Activated T-cell treated with anti-CD3 and anti-CD28 coated beads for 48 hours (primary cell): ENCODE data around the gene ENTHD1.

Experiments used
- DNase-seq: peaks from one replicate; pipeline ENCODE4 v3.0.0-alpha.2; 2020; ENCODE audit warnings: low read depth

The ENTHD1 gene, protein sequence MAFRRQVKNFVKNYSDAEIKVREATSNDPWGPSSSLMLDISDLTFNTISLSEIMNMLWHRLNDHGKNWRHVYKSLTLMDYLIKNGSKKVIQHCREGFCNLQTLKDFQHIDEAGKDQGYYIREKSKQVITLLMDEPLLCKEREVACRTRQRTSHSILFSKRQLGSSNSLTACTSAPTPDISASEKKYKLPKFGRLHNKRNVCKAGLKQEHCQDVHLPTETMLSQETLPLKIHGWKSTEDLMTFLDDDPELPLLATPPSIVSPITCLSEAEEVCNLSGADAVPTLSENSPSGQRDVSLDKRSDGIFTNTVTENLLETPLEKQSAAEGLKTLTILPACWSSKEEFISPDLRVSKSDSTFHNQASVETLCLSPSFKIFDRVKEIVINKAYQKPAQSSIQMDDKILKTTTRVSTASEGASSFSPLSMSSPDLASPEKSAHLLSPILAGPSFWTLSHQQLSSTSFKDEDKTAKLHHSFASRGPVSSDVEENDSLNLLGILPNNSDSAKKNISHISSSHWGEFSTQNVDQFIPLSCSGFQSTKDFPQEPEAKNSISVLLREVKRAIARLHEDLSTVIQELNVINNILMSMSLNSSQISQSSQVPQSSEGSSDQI

DNA sequence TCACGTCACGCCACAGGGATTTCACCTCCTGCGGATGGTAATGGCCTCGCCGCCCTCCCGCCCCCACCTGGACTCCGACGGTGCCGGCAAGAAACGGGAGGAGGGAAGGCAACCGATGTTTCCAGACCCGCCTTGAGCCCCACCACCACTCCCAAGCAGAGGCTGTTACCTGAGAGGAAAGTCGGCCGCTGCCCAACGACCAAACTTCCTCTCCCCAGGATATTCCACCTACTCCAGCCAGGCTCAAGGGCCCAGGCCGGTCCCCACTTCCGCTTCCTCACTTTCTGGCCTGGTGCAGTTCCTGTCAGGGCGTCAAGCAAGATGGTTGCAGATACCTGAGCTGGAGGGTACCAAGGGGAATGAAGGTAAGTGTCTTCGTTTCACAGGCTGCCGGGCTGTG is at the start of gene ENTHD1:
Gene ENTHD1, minus strand, starts transcription at position 235 of the 400 bp plus-strand sequence. CDS start 6,012 bp downstream, outside the sequence.
- DNase-seq: no peak

DNA sequence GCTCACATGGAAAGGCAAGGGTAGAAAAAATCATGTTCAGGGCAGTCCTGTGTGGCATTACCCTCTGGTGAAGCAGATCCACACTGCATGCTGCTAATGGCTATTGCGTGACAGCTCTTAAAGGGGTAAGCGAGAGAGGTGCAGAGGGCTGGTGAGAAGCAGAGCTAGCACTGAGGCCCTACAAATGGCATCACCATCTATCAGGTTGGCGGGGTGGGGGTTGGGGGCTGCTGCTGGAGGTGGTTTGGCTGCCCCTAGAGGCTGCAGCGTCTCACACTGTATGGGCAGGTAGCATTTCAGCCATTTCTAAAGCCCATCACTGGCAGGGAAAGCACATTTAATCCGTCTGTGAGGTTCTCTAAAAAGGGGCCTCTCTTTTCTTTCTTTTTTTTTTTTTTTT is 49.8 kb upstream of the ENTHD1 start:
- no peak for DNase-seq

DNA sequence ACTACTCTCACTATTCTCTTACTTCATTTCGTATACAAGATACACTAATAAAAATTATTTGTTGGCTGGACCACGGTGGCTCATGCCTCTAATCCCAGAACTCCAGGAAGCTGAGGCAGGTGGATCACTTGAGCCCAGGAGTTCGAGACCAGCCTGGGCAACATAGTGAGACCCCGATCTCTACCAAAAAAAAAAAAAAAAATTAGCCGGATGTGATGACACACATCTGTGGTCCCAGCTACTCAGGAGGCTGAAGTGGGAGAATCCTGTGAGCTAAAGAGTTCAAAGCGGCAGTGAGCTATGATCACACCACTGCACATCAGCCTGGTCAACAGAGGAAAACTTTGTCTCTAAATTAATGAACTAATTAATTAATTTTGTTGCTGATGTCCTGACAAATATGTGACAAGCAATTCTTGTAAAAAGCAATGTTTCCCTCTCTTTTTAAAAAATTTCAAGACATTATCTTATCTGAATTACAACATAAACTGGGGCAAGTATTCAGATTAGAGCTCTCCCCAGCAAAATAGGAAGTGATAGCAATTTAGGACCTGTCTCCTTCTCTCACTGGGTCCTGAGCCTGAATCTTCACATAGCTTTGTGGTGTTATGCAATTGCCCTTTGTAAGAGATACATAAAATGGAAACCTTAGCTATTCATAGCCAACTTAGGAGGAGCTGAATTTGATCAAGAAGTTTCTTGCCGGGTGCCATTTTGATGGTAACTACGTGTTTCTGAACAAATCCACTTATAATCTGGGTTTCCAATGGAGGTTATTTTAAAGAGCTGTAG is 49.1 kb upstream of the ENTHD1 start:
- DNase-seq: no peak

DNA sequence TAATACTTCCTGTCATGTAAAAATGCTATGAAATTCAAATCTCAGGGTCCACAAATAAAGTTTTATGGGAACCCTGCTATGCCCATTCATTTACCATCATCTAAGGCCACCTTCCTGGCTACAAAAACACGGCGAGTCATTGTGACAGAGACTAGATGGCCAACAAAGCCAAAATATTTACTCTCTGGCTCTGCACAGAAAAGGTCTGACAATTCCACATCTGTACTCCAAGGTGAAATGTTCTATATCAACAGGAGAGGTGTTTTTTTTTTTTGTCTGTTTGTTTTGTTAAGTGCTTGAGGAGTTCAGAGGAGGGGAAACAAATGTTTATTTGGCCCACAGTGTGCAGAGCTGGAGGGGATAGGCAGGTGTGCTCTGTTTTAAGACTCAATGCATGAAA is 48.0 kb upstream of the ENTHD1 start:
- DNase-seq: no peak

DNA sequence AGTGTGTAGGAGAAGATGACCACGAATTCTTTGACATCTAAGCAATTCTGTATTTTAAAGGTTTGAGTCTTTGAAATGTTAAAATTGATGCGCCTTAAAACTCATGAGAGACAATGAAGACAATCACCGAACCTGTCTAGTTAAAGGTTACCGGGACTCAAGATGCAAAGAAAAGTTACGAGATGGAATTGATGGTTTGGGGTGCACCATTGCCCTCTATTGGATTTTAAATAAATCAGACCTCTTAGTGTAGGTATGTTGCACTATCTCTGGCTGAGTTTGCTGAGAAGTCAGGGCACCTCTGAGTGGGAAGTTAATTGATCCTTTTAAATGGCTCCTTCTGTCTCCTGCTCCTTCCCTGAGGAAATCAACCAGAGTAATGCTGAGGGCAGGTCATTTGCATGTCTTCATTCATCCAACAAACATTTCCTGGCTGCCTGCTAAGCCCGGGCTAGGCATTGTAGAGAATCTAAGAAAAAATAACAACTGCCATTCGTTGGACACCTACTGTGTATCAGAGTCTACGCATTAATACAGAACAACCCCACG is 47.3 kb upstream of the ENTHD1 start:
- DNase-seq: no peak

DNA sequence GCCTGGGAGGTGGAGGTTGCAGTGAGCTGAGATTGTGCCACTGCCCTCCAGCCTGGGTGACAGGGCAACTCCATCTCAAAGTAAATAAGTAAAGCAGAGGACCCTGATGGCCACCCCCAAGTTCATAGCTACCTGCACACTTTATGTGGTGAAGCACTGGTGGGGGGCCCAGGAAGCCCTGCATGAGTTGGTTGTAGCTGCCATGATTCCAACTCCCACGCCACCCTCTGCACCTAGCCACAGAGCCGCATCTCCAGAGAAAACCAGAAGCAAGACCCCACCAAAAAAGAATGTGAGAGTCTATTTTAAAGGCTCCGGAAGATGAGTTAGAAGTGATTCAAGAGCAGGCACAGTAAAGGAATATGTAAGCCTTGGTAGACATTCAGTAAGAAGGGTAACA is 46.3 kb upstream of the ENTHD1 start:
- DNase-seq: no peak

DNA sequence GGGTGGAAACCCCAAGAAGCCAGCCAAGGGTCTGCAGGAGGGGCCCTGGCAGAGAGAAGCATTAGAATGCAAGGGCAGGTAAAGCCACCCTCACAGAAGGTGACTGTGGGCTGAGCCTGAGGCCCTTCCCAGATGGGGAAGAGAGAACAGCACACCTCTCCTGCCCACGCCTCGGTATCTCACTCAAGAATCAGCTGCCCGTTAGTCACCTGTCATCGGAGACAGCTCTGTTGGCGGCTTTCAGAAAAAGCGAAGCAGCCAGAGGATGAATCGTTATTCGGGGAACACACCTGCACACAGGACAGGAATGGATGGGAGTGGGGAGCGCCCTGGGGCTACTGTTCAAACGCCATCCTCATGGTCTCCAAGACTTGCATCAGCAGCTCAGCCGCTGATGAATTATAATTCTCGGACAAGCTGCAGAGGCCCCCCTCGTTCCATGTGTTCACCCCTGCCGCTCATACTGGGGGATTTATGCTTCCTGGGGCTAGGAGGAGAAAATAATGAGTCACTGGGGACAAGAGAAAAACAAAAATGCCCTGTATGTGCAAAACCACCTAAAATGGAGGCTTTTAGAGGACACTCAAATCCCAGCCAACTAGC is 45.0 kb upstream of the ENTHD1 start:
- peak; percentile 52 for DNase-seq

DNA sequence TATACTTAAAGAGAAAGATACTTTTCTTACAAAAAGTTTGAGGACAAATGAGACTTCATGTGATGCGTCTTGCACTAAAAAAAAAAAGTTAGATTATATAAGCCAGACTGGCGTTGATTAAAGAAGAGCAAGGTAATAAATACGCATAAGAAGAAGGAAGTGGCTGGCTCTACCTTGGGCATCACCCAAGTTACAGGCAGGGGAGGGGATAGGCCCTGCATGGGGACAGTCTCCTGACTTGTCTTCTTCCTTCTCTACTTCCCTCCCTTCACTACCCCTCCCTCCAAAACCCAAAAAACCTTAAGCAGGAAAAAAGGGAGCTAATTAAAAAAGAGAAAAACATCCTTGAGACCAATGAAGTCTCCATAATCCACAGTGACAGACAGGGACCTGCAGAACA is 44.3 kb upstream of the ENTHD1 start:
- no peak for DNase-seq

DNA sequence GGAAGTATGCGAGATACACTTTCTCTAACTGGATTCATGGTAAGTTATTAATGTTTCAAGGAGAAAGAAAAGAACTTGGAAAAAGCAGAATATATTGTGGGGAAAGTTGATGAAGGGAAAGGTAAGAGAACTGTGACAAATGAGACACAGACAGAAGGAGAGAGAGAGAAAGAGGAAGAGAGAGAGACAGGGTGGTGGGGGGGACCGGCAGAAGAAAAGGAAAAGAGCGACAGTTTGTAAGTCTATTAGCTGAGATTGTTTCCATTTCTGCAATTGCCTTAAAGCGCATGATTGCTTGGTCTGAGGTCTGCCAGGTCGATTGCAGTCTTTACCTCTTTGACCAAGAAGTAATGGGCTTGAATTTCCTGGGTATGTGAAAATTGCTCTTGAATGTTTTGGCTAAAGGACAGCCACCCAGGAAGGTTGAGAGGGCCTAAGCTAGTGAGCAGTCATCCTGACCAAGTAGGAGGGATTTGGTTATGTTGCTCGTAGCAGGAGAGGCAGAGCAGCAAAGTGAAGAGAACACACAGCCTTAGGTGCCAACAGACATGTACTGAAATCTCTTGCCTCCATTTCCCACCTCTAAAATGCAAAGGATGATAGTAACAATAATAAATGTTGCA is 43.1 kb upstream of the ENTHD1 start:
- no peak for DNase-seq

DNA sequence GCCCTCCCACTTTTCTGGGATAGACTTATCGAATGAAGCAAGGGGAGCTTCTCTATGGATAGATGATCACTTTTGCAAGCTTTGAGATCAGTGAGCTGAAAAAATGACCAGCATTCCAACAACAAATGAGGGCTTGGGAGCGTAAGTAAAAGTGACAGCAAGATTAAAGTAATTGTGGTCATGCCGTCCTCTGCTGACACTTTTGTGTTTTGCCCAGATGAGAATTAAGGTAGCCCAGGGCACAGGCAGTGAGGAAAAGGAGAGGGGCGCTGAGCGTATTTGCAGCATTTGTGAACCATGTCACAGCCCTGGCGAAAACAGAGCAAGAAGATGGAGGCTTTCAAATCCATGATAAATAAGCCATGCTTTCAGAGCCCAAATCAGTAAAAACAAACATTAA is 42.1 kb upstream of the ENTHD1 start:
- no peak for DNase-seq

DNA sequence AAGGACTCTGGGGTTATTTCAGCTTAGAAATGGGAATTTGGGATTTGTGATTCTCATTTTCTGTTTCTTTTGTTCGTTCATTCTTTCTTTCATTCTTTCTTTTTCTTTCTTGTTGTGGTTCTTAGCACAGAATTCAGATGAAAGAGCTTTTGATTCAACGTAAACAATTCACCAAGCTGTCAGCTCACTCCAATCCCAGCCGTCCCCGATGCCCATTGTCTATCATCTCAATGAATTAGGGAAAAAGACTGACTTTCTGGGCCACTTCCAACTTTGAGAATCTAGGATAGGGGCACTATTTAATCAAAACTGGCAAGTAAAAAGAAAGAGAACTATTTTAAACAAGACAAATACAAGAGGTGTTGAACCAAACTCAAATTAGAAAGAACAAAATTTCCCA is 41.6 kb upstream of the ENTHD1 start:
- DNase-seq: no peak

DNA sequence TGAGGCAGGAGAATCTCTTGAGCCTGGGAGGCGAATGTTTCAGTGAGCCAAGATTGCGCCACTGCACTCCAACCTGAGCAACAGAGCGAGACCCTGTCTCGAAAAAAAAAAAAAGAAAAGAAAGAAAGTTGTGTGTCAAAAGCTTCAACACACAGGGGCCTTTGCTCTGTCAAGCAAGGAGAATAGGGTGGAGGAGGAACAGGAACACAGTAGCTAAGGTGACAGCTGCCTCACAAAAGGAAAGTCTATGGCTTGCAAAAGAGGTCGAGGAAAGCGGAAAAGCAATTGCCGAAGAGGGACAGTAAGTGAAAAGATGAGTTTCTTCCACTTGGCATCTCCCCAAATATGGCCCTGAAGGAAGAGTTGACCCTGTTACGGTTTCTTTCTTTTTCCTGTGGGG is 40.2 kb upstream of the ENTHD1 start:
- no peak for DNase-seq

DNA sequence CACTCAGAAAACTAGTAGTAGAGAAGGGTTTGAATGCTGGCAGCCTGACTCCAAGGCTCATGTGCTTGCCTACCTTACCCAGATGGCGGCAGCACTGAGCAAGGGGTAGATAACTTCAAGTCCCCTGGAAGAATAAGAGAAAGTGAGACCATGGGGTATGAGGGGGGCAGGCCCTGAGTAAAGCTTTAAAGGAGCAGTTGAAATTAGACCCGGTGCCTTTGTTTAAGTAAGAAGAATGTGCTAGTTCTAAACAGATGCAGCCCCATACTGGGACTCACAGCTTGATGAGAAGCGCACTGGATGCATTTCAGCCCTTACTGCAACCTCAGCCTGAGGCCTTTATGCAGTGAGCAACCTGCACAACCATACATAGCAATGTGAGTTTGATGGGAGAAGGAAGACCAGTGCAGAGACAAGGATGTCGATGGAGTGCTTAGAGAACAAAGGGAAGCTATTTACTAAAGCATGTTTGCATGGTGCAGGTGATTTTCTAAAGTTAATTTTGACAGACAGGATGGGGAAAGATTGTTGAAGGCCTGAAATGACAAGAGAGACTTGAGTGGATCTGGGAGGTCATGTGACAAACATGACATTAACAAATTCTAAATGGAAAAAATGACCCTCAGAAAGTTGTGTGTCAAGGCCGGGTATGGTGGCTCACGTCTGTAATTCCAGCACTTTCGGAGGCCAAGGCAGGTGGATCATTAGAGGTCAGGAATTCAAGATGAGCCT is 39.5 kb upstream of the ENTHD1 start:
- DNase-seq: peak; percentile 61

DNA sequence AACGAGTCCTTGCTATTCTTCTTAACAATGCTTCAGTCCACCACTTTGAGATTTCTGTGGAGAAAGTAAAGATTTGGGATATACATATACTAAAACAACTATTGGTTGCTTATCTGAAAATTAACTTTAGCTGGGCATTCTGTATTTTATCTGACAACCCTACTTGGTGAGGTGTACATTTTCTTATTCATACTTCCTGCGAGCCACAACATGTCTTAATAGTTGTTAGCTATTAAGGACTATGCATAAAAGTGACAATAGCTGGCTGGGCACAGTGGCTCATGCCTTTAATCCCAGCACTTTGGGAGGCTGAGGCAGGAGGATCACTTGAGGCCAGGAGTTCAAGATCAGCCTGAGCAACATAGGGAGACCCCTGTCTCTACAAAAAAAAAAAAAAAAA is 38.6 kb upstream of the ENTHD1 start:
- DNase-seq: no peak

DNA sequence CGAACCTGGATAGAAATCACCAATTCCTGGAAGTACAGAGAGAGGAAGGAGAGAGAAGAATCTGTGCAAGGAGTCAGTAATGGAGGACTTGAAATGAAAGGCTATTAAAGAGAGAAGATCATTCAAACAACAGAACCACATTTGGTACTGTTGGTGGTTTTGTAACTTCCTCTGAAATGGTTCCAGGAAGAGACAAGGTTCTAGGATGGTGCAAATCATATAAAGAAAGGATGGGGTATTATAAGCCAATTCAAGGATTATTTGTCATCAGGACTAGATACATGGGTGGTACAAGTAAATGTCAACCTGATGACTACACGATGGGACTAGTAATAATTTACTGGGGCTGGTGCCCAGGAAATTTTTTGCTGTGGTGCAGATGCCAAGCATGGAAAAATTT is 37.7 kb upstream of the ENTHD1 start:
- DNase-seq: no peak

DNA sequence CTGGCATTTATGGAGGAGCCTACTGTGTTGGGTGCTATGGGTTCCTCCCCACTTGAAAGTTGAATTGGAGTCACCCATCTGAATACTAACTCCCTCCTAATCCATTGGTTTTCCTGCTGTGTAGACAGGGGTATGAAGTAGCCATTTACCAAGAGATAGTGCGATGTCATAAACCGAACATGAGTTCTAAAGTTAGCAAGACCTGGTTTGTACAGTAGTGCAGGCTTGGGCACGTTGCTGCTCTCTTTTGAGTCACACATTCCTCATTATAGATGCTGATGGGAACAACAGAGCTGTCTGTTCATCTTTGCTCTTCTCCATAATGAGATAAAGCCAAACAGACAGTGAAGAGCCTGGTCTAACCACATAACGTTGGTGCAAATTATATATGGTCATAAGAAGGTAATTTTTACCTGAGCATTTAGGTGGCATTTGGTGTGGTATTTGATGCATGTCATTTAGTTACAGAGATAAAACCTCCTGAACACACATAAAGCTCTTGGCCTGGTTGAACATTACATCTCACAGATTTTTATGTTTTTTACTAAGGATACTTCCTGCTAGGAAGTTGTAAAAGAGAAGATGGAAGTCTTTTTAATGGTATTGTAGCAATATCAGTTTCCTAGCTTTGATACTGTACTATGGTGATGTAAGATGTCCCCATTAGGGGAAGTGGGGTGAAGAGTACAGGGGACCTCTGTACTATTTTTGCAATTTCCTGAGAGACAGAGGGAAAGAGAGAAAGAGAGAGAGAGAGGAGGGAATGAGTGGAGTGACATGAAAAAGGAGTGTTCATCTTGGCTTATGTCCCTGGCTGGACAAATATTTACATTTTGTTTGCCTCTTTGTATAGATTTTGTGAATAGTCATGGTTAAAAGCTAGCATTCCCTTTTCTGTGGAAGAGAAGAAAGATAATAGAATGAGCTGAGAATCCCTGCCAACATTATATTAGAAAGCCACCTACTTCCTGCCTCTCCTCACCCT is 35.3 kb upstream of the ENTHD1 start:
- no peak for DNase-seq

DNA sequence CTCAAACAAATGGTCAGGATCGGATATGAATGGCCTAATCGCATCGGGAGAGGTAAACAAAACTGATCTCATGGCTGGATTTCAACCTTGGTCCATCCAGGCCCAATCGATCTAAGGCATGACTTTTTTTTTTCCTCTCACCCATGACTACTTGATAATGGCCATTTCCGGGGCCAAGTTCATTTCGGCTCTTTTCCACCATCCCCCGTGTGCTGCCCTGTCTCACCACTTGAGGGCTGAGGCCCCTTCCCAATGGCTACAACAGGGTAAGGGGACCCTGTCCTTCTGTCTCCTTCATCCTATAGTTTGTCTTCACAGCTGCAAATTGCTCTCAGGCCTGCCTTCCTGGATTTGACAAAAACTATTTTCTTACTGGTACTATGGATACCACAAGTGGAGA is 34.0 kb upstream of the ENTHD1 start:
- no peak for DNase-seq

DNA sequence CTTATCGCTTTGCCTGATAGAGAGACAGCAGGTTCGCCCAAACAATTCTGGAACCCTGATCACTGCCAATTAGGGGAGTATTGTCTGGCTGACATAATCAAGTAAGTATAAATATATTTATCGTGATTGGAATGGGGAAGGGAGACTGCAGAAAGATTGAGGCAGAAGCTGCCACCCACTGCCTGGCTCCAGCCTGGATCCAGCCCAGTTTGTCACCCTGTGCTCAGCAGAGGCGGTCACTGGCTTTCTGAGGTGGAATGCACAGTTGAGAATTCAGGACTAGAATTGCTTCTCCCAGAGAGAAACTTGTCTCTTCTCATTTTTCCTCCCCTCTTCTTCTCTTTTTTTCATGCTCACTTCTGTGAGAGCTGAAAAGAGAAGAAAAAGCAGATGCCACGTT is 33.2 kb upstream of the ENTHD1 start:
- no peak for DNase-seq

DNA sequence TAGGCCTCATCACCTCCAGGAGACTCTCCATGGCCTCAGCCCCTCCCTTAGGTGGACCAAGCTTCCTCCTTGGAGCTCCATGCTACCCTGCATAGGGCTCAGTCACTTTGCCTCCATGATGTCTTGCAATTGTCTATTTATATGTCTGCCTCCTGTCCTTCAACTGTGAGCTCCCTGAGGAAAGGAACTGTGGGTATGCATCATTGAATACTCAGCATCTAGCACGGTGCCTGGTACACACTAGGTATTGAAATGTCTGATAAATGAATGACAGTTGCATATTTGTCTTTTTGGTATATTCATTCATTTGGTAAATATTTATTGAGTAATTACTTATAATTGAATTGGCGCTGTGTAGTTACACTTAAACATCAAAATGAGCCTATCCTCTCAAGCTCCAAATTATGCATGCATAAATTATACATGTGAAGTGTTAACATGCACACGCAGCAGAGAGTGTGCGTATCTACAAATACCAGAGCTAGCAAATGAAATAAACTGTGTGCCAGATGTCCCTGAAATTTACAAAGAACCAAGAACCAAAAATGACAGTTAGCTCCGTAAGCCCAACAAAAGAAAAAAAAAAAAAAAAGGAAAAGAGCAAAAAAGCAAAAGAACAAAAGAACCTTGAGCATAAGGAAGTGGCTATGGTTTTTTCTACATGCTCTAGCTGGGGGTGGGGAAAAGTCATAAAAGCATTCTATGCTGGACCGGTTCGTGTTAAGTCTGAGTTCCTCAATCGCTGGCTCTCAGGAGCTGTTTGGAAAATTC is 32.5 kb upstream of the ENTHD1 start:
- DNase-seq: no peak
